GM12878 (cell line): ENCODE measurements around the gene HINT3.

Experiments used
- CTCF ChIP-seq, 3 experiments: IDR thresholded peaks in 2 of 3; conservative IDR thresholded peaks in 1 of 3; 2 replicates each; pipeline ENCODE4 v1.5.1; 2011; ENCODE audit warnings: low read depth in 3 of 3, low read length in 3 of 3, mild to moderate bottlenecking in 3 of 3, control low read depth in 2 of 3, moderate library complexity in 2 of 3, inconsistent platforms in 1 of 3, mixed read lengths in 1 of 3; ENCODE audit not compliant: control insufficient read depth in 2 of 3, insufficient read depth in 1 of 3; ENCODE audit errors: extremely low read depth in 1 of 3
- EZH2 ChIP-seq: IDR thresholded peaks from 2 replicates; pipeline ENCODE4 v1.6.1; 2012; ENCODE audit warnings: low read depth, mild to moderate bottlenecking, control low read depth, inconsistent platforms, low read length, borderline replicate concordance; ENCODE audit not compliant: control insufficient read depth
- GABPA ChIP-seq: IDR thresholded peaks from 2 replicates; pipeline ENCODE4 v1.6.1; 2014; ENCODE audit warnings: antibody characterized with exemption, low read depth, mild to moderate bottlenecking, inconsistent platforms
- JUNB ChIP-seq: IDR thresholded peaks from 2 replicates; pipeline ENCODE4 v1.6.1; 2016; ENCODE audit warnings: antibody characterized with exemption, mild to moderate bottlenecking
- NR2C1 ChIP-seq: fragments of 450-650 bp; IDR thresholded peaks from 2 replicates; pipeline ENCODE4 v1.6.1; 2017; ENCODE audit warnings: antibody characterized with exemption, mild to moderate bottlenecking, moderate library complexity
- POLR2A ChIP-seq: IDR thresholded peaks from 2 replicates; pipeline ENCODE4 v1.6.1; 2011; ENCODE audit warnings: low read depth, mild to moderate bottlenecking, low read length
- SMC3 ChIP-seq: IDR thresholded peaks from 2 replicates; pipeline ENCODE4 v1.6.1; 2011; ENCODE audit warnings: low read length, improper control_type of control experiment, borderline replicate concordance
- SREBF1 ChIP-seq: IDR thresholded peaks from 2 replicates; pipeline ENCODE4 v1.6.1; 2012; ENCODE audit warnings: mild to moderate bottlenecking, low read length
- ZNF24 ChIP-seq: fragments of 450-650 bp; IDR thresholded peaks from 2 replicates; pipeline ENCODE4 v1.6.1; 2017; ENCODE audit warnings: antibody characterized with exemption, mild to moderate bottlenecking

- TF ChIP-seq ZNF24 (no peak), EZH2 (no peak), NR2C1 (no peak), SREBF1 (no peak), JUNB (no peak), SMC3 (no peak), CTCF (IDR thresholded peaks at IDR 0.05 in 2 of 3, conservative IDR thresholded peaks at IDR 0.05 in 1 of 3; ENCODE audit: control insufficient read depth in 2 of 3, extremely low read depth in 1 of 3, insufficient read depth in 1 of 3, low read depth in 3 of 3, low read length in 3 of 3) (no peak), GABPA (no peak), POLR2A (no peak)
Measured at GRCh38 chr6:125979101-125979500, 22.5 kb downstream of the HINT3 start.
